Renal pelvis (tissue), 4 donors: ENCODE results near the gene ATP11A. TPM values are rescaled to one million over a fixed set of nuclear protein-coding genes. Genes with fewer than 3 reads are reported as not detected.
A peak's percentile ranks its signal among the peaks of the same experiment; 100 is the strongest.
"Not testable (repeated sequence)": the region's sequence is repeated elsewhere in the genome, so short reads cannot be mapped to it uniquely, and the experiment has no call there.

Experiments used
- DNase-seq: peaks from one replicate; pipeline ENCODE4 v3.0.0-alpha.2; 2013
- polyA plus RNA-seq, 3 donors: library from polyadenylated mRNA; unstranded; fragments of 120-200 nt; gene quantifications; one replicate each; pipeline ENCODE4 v1.2.1, GENCODE V29; 2013; ENCODE audit not compliant: insufficient read length in 3 of 3

Gene ATP11A
- polyA plus RNA-seq, 3 donors, result 39.0 to 68.3 (median 60.9) TPM

- no peak for DNase-seq
Measured at GRCh38 chr13:112708560-112709240, 18.9 kb downstream of the ATP11A start.

GRCh38 chr13:112709316-112709715, 19.5 kb downstream of the ATP11A start:
- not testable (repeated sequence) for DNase-seq

- DNase-seq, result no peak
Measured at GRCh38 chr13:112709825-112710783, 20.3 kb downstream of the ATP11A start.

DNA sequence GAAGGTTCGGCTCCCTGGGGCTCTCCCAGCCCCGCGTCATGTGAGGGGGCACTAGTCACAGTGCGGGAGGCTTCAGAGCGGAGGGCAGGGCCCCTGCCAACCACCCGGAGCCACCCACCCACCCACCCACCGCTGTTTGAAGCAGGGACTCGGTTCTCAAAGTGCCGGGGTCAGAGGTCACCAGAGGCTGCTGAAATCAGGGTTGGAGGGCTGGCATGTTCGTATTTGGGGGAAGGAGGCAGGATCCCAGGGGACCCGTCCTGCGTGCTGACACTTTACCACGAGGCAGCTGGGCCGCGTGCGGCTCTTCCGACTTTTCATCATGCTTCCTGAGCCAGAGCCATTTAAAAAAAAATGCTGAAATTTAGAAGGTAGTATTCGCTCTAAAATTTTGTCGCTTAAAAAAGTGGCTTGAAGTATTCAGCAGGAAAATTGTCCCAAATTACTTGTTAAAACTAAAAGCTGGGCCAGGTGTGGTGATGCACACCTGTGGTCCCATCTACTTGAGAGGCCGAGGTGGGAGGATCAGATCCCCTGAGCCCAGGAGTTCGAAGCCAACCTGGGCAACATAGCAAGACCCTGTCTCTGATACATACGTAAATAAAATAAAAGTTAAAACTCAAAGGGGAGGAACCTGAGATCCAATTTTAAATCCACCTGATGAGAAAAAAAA, 21.2 kb downstream of the ATP11A start:
- DNase-seq, result no peak

- peak; percentile 74 for DNase-seq
Measured at GRCh38 chr13:112711528-112712265, 21.9 kb downstream of the ATP11A start.

GRCh38 chr13:112712451-112713207, 22.8 kb downstream of the ATP11A start:
- no peak for DNase-seq

DNA sequence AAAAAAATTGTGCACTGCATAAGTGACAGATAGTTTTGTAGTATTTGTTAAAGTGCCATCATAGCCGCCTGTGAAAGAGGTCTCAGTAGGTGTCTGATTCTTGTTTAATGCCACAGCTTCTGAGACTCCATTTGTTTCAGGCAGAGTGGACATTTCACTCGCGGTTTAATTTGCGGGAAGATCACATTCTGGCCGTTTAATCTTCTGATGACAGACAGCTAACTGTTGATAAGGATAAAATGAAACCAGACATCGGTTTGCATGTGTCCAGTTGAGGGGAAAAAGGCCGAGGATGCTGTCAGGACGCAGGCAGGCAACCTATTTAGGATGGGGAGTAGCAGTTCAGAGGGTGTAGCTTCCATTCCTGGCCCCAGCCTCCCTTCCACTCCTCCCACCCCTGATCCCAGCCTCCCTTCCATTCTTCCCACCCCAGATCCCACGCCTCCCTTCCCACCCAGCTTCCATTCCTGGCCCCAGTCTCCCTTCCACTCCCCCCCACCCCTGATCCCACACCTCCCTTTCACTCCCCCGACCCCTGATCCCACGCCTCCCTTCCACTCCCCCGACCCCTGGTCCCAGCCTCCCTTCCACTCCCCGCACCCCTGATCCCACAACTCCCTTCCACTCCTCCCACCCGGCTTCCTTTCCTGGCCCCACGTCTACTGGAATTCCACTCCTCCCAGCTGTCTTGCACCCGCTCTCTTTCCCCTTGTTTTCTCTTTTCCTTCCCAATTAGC, 23.8 kb downstream of the ATP11A start:
- DNase-seq, result no peak

DNA sequence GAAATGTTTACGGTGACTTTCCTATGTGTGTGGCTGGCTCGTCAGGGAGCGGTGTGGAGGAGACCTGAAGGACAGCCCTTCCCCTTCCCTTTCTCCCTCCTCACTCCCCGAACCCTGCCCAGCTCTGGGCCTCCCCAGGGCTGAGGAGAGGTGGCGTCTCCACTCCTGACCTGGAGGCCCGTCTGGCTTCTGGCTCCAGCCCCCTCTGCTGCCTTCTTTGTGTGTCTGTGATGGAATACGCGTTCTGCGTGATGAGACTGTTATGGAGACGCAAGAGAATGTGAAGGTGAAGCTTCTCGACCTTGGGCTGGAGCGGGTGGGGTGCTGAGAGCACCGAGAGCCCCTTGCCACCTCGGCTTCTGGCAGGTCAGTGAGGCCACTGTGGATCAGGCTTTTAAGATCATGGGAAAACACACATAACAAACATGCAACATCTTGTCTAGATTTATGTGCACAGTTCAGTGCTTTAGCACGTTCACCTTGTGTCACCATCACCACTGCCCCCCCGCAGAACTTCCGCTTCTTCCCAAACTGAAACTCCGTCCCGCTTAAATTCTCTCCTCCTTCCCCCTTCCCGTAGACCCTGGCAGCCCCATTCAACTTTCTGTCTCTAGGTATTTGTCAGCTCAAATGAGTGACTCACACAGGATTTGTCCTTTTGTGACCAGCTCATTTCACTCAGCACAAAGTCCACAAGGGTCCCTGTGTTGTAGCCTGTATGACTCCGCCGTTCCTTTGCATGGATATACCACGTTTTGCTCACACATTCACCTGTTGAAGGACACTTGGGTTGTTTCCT, 24.7 kb downstream of the ATP11A start:
- DNase-seq, result no peak

GRCh38 chr13:112715210-112715609, 25.4 kb downstream of the ATP11A start:
- no peak for DNase-seq

DNA sequence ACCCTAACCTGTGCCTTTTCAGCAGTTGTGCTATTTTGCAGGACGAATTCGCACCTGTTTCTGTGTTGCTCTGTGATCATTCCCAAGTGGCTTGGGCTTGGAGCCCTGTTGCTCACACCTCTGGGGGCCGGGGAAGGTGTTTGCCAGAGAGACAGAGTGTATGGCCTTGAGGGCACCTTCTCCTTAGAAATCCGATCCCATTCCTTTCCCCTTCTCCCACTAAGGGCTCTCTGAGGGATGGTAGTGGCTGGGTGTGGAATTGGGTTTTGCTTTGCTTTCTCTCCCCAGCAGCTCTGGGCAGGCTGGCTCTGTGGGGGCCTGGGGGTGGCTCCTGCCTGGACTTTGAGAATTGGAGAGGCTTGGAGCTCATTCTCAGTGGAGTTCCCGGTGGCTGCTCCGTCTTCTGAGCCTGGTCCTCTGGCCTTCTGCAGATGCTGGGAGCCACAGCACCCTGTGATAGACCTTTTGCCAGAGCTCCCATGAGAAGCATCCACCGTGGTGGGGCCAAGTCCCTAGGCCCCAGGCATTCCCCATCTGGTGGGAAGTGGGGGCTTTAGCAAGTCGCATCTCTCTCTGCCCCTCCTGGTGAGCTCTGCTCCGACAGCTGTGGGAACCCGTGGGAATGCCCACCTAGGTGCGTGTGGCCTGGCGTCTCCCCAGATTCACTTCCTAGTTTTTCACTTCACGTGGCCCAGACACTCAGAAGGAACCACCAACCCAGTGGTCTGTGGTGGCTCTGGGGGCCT, 26.1 kb downstream of the ATP11A start:
- DNase-seq, result no peak

- no peak for DNase-seq
Measured at GRCh38 chr13:112716461-112716820, 26.6 kb downstream of the ATP11A start.

DNA sequence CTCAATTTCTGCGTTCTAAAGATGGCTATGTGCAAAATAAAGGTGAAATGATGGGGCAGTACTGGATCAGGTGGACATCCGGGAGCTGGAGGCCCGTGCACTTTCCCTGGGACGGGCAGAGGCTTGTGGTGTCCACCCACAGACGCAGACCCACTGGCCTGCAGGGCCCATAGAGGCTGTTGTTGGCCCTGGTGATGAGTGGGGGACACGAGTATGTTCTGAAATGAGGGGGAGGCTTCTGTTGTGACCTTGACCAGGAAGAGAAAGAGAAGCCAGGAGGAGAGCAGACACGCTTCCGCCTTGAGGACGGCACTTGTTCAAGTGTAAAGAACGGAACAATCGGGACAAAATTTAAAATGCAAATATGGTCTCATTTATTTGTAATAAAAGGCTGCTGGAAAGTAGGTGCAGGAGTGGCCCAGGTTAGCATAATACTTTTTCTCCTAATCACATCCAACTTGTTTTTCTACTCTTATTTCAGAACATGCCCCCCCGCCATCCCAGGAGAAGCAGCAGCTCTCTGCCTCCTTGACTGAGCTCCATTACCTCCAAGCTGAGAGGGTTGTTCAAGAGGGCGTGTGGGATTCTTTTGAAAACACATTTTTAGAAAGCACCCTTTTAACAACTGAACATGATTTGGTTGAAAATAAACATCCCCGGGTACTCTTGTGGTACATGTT, 27.1 kb downstream of the ATP11A start:
- DNase-seq, result no peak

DNA sequence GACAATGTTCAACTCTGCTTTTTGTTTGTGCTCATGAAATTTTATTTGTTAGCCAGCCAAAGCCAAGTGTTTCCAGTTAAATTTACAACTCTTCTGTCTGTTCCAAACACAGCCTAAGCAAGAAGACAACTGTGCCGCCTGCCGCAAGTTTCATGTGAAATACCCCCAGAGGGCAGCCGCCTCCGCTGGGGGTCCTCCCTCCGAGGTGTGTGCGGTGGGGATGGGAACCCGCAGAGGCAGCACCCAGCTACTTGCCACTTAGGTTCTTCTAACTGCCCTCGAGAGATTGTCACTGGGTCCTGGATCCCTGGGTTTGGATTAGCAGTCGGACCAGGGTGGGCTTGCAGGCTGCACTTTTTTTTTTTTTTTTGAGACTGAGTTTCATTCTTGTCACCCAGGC, 28.5 kb downstream of the ATP11A start:
- DNase-seq, result no peak

GRCh38 chr13:112719016-112719415, 29.2 kb downstream of the ATP11A start:
- no peak for DNase-seq

DNA sequence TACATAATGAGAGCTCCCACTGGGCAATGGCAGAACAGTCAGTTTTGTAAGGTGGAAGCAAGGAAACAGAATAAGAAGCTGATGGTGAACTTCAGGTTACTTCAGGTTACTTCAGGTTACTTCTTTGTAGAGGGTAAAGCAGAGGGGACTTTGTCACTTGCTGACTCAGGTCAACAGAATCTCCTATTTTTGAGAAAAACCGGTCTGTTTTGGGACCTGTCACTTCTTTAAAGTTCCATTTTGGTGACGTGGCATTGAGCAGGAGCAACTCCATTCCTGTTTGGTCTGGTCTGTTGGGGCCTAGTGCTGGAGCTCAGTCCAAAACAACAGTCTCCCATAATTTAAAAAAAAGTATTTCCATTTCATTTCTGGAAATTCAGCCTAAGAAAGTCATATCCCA, 29.7 kb downstream of the ATP11A start:
- DNase-seq, result no peak

DNA sequence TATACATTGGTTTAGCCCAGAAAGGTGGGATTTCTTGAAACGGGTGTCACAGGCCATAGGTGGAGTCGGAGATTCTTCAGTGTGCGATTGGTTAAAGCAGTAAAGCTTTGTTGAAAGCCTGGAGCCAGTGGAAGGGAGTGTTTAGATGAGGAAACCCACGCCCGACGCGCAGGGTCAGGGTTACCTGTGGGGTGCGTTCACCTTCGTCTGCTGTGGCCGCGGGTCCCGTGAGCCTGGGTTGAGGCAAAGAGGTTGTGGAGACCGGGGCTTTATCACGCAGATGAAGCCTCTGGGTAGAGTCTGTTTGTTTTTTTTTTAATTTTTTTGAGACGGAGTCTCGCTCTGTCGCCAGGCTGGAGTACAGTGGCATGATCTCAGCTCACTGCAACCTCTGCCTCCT, 30.4 kb downstream of the ATP11A start:
- DNase-seq, result no peak

GRCh38 chr13:112720814-112721197, 31.0 kb downstream of the ATP11A start:
- no peak for DNase-seq
